Vagina (tissue), 1 donor: ENCODE results near the gene MPHOSPH8. TPM values are rescaled to one million over a fixed set of nuclear protein-coding genes. Genes with fewer than 3 reads are reported as not detected.

Experiments used
- total RNA-seq: library from RNA; depleted of rRNA; stranded (reverse); fragments of >200 nt; gene quantifications from one replicate; pipeline ENCODE4 v1.2.3, GENCODE V29; 2016

Gene MPHOSPH8
- total RNA-seq, 1 donor from 2014 or later = 22.8 TPM

Other genes with a start within 250 kb of the MPHOSPH8 start
- gene TPTE2, start 72.1 kb upstream of the MPHOSPH8 start, total RNA-seq = not detected
- 68.0 TPM for gene PSPC1, start 149.3 kb downstream of the MPHOSPH8 start, total RNA-seq
- 20.9 TPM for gene ZMYM5, start 230.0 kb downstream of the MPHOSPH8 start, total RNA-seq